HG03432 (cell line): Measurements from ENCODE around the gene SLIT1.

Experiments used
- ATAC-seq: cut with Tn5 transposase; IDR thresholded peaks from one replicate; pipeline ENCODE4 v1.9.1; 2021; ENCODE audit warnings: mild to moderate bottlenecking, moderate library complexity; ENCODE audit not compliant: unreplicated experiment

SLIT1 gene

GRCh38 chr10:97140902-97141745 lies 44.6 kb downstream of the SLIT1 start:
- no peak for ATAC-seq

DNA sequence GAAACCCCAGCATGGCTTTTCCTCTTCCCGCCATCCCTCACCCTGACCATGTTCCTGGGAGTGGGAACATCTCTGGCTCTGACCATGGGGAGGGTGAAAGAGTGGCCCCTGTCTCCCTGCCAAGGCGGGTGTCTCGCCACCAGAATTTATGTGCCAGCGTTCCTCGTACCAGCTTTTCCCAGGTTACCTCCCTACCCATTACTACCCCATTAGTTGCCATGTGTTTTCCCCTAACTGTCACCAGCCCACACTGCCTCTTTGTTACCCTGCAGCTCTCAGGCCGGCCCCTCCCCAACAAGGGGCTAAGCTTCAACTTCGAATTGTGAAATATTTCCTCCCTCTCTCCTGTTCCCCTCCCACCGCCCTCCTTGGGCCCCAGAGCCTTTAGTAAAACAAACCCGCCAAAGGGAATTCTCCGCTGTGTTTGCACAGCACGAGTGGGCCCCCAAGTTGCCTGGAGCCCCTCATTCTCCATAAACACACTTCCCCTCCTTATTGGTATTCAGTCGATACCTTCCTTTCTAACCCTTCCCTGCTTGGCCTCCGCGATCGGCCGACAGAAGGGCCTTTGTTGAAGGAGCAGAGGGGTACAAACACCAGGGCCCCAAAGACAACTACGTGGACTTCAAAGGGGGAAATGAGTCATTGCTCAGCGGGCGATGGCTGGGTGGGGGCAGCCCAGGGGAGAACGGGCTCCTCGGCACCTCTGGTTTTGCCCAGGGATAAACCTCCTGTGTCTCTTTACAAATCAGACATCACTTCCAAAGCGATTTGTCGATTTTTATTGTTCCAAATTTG lies 45.5 kb downstream of the SLIT1 start:
- no peak for ATAC-seq

DNA sequence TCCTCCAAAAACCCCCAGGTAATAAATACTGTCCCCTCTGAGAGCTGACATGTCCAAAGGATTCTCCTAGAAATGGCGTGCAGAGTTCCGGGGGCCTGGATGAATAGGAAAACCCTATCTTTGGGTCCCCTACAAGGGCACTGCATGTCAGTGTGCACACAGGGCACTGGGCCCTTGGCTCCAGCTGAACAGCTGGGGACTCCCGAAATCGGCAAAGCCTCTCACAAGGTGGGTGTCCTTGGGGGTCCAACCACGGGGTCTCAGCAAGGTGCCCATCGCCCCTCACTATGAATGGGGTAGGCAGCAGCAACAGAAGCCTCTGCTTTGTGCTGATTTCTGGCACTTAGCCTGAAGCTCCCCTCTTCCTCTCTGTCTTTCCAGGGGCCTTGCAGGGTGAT lies 46.1 kb downstream of the SLIT1 start:
- no peak for ATAC-seq

DNA sequence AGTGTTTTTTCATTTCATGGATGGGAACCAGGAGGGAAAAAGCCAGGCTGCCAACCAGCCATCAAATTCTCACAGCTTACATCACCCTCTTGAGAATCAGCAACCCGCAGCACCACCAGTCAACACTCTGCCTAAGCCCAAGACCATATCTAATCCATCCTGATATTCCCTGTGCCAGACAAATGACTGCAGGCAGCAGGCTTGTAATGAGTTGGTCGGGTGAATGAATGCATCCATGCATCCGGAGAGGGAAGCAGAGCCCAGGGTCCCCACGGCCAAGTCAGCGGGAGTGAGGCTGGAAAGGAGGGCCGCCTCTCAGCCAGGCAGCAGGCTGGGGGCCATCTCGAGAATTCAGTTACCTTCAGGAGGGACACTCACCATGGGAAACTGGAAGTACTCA lies 46.9 kb downstream of the SLIT1 start:
- ATAC-seq = no peak

- ATAC-seq = no peak
These were observed 47.6 kb downstream of the SLIT1 start for GRCh38 chr10:97138174-97138573.

- no peak for ATAC-seq
These were observed 49.0 kb downstream of the SLIT1 start for GRCh38 chr10:97136756-97137155.

DNA sequence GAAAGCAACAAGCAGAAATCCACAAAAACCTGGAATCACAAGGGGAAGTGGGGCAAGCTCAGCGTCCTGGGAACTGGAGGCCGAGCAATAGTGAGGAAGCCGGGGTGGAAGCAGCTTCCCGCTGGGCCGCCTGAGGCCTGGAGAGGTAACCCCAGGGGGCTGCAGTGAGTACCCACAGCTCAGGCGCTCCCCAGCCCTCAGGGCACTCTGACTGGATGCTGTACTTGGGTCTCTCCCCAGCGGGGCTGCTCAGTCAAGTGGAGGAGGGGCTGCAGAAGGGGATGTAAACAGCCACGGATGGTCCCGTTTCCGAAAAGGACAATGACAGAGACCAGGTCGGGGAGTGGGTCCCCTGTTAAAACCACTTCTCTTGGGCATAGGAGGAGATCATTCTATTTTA lies 50.3 kb downstream of the SLIT1 start:
- no peak for ATAC-seq

GRCh38 chr10:97134983-97135382 lies 50.8 kb downstream of the SLIT1 start:
- no peak for ATAC-seq

DNA sequence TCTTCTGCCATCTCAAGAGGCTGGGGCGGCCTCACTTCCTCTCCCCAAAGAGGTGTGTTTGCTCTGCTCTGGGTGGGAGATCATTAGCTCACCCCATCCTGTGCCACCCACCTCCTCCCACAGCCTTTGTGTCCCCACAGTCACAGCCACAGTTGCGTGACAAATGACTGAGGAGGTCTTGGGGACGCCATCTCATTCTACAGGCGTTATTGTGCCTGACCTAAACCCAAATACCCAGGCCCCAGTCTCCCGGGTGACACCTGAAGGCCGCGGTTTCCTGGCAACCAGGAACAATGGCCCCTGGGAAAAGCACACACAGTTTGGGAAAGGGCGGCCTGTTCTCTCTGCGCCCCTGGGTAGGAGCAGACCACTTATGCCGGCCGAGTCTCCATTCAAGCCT lies 51.6 kb downstream of the SLIT1 start:
- no peak for ATAC-seq

DNA sequence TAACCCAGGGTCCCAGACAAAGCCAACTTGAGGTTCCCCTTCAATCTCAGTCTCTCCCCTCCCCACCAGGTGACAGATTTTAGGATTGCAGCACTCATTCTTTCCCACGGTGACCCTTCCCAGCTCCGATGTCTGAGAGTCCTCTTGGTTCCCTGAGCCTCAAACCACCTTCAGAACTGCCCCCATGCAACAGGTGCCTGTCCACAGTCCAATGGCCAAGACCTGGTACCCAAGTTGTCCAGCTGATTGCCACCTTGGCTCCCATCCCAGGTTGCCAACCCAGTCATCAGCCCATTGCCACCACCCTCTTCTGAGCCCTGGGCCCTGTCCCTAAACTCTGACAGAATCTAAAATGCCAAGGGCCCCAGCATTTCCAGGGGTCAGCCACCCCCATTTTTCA lies 53.5 kb downstream of the SLIT1 start:
- no peak for ATAC-seq

DNA sequence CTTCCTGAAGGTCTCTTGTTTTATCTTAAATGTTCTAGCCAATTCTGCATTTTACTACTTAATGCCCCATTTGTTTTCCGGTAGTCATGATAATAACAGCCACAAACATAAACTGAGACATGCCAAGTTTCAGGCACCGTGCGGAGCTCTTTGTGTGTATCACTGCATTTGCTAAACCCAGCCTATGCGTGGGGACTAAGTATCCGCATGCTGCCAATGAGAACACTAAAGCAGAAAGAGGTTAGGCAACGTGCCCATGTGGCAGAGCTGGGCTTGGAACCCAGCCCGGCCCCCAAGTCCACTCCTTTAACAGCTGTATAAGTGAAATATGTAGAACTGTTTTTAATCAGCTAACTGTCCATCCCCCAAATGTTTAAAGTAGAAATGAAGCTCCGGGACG lies 54.1 kb downstream of the SLIT1 start:
- no peak for ATAC-seq

GRCh38 chr10:97131181-97131628 lies 54.6 kb downstream of the SLIT1 start:
- no peak for ATAC-seq

DNA sequence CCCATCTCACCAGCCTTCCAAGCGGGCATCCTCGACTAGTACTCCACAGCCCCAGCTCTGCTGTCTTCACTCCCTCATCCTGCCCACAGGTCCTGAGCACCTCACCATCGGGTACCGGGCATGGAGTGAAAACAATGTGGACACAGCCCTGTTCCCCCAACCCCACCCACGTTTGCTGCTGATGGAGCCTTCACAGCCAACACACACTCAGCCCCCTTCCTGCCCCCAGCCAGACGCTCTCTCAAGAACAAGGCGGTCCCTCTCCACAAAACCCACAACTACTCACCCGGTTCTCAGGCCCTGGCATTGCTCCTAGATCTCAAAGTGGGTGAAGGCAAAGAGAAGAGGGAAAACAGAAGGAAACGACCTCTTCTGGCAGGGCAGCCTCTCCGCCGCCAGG lies 56.1 kb downstream of the SLIT1 start:
- no peak for ATAC-seq

DNA sequence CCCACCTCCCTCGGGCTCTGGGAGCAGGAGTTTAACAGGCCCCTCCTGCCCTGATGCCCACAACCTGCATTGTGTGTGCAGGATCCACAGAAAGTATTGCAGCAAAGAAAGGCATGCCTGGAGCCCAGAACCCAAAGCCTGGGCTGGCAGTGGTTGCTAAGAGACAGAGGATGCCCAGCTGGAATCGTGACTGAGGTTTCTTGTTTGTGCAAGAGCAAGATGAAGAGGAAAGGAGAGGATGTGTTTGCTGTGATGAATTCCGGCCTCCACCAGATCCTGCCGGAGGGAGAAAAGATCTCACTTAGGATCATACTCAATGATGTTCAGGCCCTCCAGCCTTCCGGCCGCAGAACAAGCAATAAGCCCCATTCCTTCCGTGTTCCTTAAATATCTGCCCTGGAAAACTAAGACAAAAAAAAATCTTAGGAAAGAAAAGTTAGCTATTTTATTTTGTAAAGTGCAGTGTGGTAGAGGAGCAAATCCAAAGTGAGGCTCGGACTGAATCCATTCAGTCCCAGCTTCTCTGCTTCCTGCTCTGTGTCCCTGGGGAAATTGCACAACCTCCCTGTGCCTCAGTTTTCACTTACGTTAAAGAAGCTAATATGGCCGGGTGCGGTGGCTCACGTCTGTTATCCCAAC lies 57.1 kb downstream of the SLIT1 start:
- ATAC-seq = no peak

DNA sequence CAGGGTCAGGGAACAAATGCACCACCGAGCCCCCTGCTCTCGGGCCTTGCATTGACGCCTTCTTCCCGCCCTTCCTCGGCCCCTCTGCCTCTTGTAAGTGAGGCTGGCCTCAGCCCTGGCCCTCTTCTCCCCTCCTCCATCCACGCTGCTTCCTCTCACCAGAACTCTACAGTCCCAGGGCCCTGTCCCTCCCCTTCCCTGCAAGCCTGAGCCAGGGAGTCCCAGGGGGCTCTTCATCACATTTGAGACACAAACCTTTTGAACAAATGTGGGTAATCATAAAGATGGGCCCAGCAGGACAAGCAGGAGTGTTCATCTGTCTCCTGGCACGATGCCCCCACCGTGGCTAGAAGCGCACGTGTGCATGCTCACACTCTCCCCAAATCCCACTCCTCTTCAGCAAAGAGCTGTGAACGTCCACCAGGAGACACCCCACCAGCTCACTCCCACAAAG lies 57.7 kb downstream of the SLIT1 start:
- ATAC-seq = no peak

GRCh38 chr10:97127509-97127908 lies 58.2 kb downstream of the SLIT1 start:
- ATAC-seq = no peak

DNA sequence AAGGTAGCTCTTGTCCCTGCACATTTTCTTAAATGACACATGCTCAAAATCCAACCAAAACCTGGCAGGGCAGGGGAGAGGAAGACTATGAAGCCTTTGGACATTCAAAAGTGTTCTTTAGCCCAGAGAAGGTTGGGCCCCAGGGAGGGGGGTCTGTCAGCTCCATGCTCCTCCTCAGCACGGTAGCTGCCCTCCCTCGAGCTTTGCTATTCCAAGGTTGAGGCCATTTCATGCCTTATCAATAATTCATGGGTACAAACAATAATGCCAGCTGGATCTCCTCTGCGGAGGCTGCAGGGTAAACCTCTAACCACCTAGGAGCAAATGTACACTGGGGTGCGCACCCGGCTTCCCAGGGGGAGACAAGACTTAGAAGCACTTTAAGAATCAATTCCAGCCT lies 61.5 kb downstream of the SLIT1 start:
- no peak for ATAC-seq

DNA sequence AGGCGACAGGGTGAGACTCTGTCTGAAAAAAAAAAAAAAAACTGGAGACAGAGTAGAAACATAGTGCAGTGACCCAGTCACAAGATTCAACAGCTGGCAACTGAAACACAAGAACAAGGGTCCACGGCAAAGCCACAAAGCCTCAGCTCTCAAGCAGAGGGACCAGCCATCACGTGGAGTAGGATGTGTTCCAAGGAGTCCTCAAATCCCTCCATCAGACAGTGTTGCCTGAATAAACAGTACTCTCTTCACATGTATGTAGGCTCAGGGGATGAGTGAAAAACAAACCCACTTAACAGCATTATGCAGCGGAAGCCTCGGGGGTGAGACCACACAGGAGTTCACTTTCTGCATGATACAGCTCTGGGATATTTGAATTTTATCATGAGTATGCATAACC lies 62.0 kb downstream of the SLIT1 start:
- ATAC-seq = no peak

DNA sequence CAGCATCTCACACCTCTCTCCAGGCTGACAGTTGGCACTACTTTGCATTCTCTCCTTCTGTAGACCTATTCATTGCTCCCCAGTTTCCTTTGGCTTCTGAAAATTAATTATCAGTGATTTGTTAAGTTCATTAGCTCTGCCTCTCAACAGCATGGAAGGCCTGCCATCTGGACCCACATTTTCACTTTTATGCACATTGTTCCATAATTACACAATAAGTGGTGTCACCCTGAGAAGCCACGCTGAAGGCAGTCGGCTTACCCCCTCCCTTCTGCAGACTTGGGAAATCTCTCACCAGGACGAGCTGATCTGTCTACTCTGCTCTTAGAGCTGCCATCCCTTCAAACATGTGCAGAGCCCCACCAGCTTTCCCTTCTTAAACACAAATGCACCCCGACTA lies 64.7 kb downstream of the SLIT1 start:
- no peak for ATAC-seq

DNA sequence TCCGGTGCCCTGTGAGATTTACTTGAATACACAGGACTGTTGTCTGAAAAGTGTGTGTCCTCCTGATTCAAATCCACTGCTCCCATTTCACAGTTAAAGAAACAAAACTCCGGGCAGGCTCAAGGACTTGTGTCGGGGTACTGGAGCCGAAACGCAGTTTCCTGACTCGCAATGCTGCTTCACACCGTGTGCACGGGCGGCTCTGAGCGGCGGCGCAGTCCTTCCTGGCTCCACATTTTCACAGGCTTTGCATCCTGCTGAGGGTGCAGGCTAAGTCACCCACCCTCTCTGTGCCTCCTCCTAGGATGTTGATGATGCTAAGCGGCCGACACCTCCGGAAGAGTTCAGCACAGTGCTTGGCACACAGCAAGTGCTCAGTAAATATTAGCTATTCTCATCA lies 65.4 kb downstream of the SLIT1 start:
- ATAC-seq = no peak

DNA sequence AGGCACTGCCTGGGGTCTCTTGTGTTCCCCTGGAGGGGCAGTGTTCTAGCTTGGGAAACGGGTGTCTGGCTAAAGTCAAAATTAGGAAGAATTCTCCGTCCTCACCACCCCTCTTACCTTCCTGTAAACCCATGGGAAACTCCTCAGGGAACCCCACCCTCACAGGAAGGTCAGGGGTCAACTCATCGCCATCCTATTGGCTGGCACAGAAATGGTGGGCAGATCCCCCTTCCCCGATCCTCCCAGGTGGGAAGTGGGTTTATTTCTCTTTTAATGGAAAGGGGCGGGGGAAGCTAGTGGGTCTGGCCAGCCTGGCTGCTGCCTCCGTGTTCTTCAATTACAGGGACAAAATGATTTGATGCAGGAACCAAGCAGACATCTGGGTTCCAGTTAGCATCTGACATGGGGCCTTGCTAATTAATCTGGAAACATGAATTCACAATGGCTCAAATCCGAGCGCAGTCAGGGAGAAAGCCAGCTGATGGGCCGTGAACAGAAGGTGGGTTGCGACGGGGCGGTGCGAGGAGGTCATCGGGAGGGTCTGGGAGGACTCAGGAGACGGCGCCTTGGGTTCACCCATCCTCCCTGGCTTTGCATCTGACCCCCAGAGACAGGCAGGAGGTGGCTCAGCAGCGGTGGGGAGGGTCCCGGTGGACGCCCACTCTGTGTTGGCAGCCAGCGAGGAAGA lies 66.6 kb downstream of the SLIT1 start:
- ATAC-seq = no peak
